ENCODE measurements around the gene FANK1. TPM values are rescaled to one million over a fixed set of nuclear protein-coding genes. Genes with fewer than 3 reads are reported as not detected.
"Not testable (repeated sequence)": the region's sequence is repeated elsewhere in the genome, so short reads cannot be mapped to it uniquely, and the experiment has no call there.

The FANK1 gene
- total and polyA plus RNA-seq, 2 donors, result 2.5 to 14.1 TPM

GRCh38 chr10:125940515-125940914 is 44.2 kb downstream of the FANK1 start:
- Histone ChIP-seq H3K36me3 (ENCODE audit: control insufficient read depth in 2 of 2, insufficient read depth in 2 of 2, low read length in 1 of 2) (no peaks in the 10 kb centered on the region), H3K27me3 (ENCODE audit: control insufficient read depth in 2 of 2, insufficient read depth in 1 of 2, low read length in 1 of 2) (no peaks in the 10 kb centered on the region), H3K9me3 (ENCODE audit: control insufficient read depth in 2 of 2, insufficient read depth in 1 of 2, low read length in 1 of 2) (no peaks in the 10 kb centered on the region), H3K4me1 (ENCODE audit: control insufficient read depth in 2 of 2, insufficient read depth in 2 of 2, low read length in 2 of 2) (no peaks in the 10 kb centered on the region), H3K27ac (ENCODE audit: low read depth in 1 of 2, low read length in 1 of 2) (no peak overlapping the region), H3K4me3 (ENCODE audit: low read length in 2 of 2) (no peak overlapping the region)
- no peak for DNase-seq (ENCODE audit: low read depth in 6 of 9, low spot score in 9 of 9)
- 86% methylated on average over 13 of the region's 13 CpGs for WGBS

- Histone ChIP-seq H3K4me3 (ENCODE audit: low read length in 2 of 2) (no peak overlapping the region), H3K9me3 (ENCODE audit: control insufficient read depth in 2 of 2, insufficient read depth in 1 of 2, low read length in 1 of 2) (peaks cover 2 to 16% of the 10 kb centered on the region in 2 donors), H3K36me3 (ENCODE audit: control insufficient read depth in 2 of 2, insufficient read depth in 2 of 2, low read length in 1 of 2) (no peaks in the 10 kb centered on the region), H3K27me3 (ENCODE audit: control insufficient read depth in 2 of 2, insufficient read depth in 1 of 2, low read length in 1 of 2) (no peaks in the 10 kb centered on the region), H3K4me1 (ENCODE audit: control insufficient read depth in 2 of 2, insufficient read depth in 2 of 2, low read length in 2 of 2) (no peaks in the 10 kb centered on the region), H3K27ac (ENCODE audit: low read depth in 1 of 2, low read length in 1 of 2) (no peak overlapping the region)
- no peak for DNase-seq (ENCODE audit: low read depth in 6 of 9, low spot score in 9 of 9)
- WGBS, result 95% methylated on average over 1 of the region's 1 CpG
These were observed 54.9 kb downstream of the FANK1 start for GRCh38 chr10:125951290-125951689.

- Histone ChIP-seq H3K36me3 (ENCODE audit: control insufficient read depth in 2 of 2, insufficient read depth in 2 of 2, low read length in 1 of 2) (no peaks in the 10 kb centered on the region), H3K27ac (ENCODE audit: low read depth in 1 of 2, low read length in 1 of 2) (no peak overlapping the region), H3K4me1 (ENCODE audit: control insufficient read depth in 2 of 2, insufficient read depth in 2 of 2, low read length in 2 of 2) (no peaks in the 10 kb centered on the region), H3K4me3 (ENCODE audit: low read length in 2 of 2) (no peak overlapping the region), H3K27me3 (ENCODE audit: control insufficient read depth in 2 of 2, insufficient read depth in 1 of 2, low read length in 1 of 2) (no peaks in the 10 kb centered on the region), H3K9me3 (ENCODE audit: control insufficient read depth in 2 of 2, insufficient read depth in 1 of 2, low read length in 1 of 2) (peaks cover 2 to 16% of the 10 kb centered on the region in 2 donors)
- no peak for DNase-seq (ENCODE audit: low read depth in 6 of 9, low spot score in 9 of 9)
- 97% methylated on average over 9 of the region's 9 CpGs for WGBS
These were observed 57.5 kb downstream of the FANK1 start for GRCh38 chr10:125953778-125954385.

GRCh38 chr10:125955766-125956165 is 59.4 kb downstream of the FANK1 start:
- Histone ChIP-seq H3K27ac (ENCODE audit: low read depth in 1 of 2, low read length in 1 of 2) (no peak overlapping the region), H3K27me3 (ENCODE audit: control insufficient read depth in 2 of 2, insufficient read depth in 1 of 2, low read length in 1 of 2) (no peaks in the 10 kb centered on the region), H3K4me1 (ENCODE audit: control insufficient read depth in 2 of 2, insufficient read depth in 2 of 2, low read length in 2 of 2) (no peaks in the 10 kb centered on the region), H3K36me3 (ENCODE audit: control insufficient read depth in 2 of 2, insufficient read depth in 2 of 2, low read length in 1 of 2) (no peaks in the 10 kb centered on the region), H3K4me3 (ENCODE audit: low read length in 2 of 2) (no peak overlapping the region), H3K9me3 (ENCODE audit: control insufficient read depth in 2 of 2, insufficient read depth in 1 of 2, low read length in 1 of 2) (peaks cover 2 to 16% of the 10 kb centered on the region in 2 donors)
- WGBS, result 62% methylated on average over 3 of the region's 3 CpGs
- DNase-seq (ENCODE audit: low read depth in 6 of 9, low spot score in 9 of 9), result no peak

- DNase-seq (ENCODE audit: low read depth in 6 of 9, low spot score in 9 of 9), result no peak
- 88% methylated on average over 1 of the region's 1 CpG for WGBS
- Histone ChIP-seq H3K36me3 (ENCODE audit: control insufficient read depth in 2 of 2, insufficient read depth in 2 of 2, low read length in 1 of 2) (no peaks in the 10 kb centered on the region), H3K4me3 (ENCODE audit: low read length in 2 of 2) (no peak overlapping the region), H3K27ac (ENCODE audit: low read depth in 1 of 2, low read length in 1 of 2) (no peak overlapping the region), H3K27me3 (ENCODE audit: control insufficient read depth in 2 of 2, insufficient read depth in 1 of 2, low read length in 1 of 2) (no peaks in the 10 kb centered on the region), H3K4me1 (ENCODE audit: control insufficient read depth in 2 of 2, insufficient read depth in 2 of 2, low read length in 2 of 2) (no peaks in the 10 kb centered on the region), H3K9me3 (ENCODE audit: control insufficient read depth in 2 of 2, insufficient read depth in 1 of 2, low read length in 1 of 2) (no peaks in the 10 kb centered on the region)
These were observed 65.4 kb downstream of the FANK1 start for GRCh38 chr10:125961743-125962142.

GRCh38 chr10:125962200-125962599 is 65.8 kb downstream of the FANK1 start:
- H3K4me1 ChIP-seq (ENCODE audit: control insufficient read depth in 2 of 2, insufficient read depth in 2 of 2, low read length in 2 of 2), result no peaks in the 10 kb centered on the region

GRCh38 chr10:125964558-125964957 is 68.2 kb downstream of the FANK1 start:
- H3K27me3 ChIP-seq (ENCODE audit: control insufficient read depth in 2 of 2, insufficient read depth in 1 of 2, low read length in 1 of 2), result no peaks in the 10 kb centered on the region
- no peak for DNase-seq (ENCODE audit: low read depth in 6 of 9, low spot score in 9 of 9)
- 98% methylated on average over 2 of the region's 2 CpGs for WGBS

More at GRCh38 chr10:125962200-125962599, 65.8 kb downstream of the FANK1 start:
- WGBS, result 95% methylated on average over 3 of the region's 3 CpGs
- no peak for DNase-seq (ENCODE audit: low read depth in 6 of 9, low spot score in 9 of 9)
- no peaks in the 10 kb centered on the region for H3K36me3 ChIP-seq (ENCODE audit: control insufficient read depth in 2 of 2, insufficient read depth in 2 of 2, low read length in 1 of 2)
- no peak overlapping the region for H3K4me3 ChIP-seq (ENCODE audit: low read length in 2 of 2)
- no peaks in the 10 kb centered on the region for H3K27me3 ChIP-seq (ENCODE audit: control insufficient read depth in 2 of 2, insufficient read depth in 1 of 2, low read length in 1 of 2)
- H3K27ac ChIP-seq (ENCODE audit: low read depth in 1 of 2, low read length in 1 of 2), result no peak overlapping the region
- H3K9me3 ChIP-seq (ENCODE audit: control insufficient read depth in 2 of 2, insufficient read depth in 1 of 2, low read length in 1 of 2), result no peaks in the 10 kb centered on the region

GRCh38 chr10:125967533-125967932 is 71.2 kb downstream of the FANK1 start:
- WGBS, result 92% methylated on average over 1 of the region's 1 CpG
- H3K4me3 ChIP-seq (ENCODE audit: low read length in 2 of 2), result no peak overlapping the region
- H3K36me3 ChIP-seq (ENCODE audit: control insufficient read depth in 2 of 2, insufficient read depth in 2 of 2, low read length in 1 of 2), result no peaks in the 10 kb centered on the region
- H3K27ac ChIP-seq (ENCODE audit: low read depth in 1 of 2, low read length in 1 of 2), result no peak overlapping the region
- no peaks in the 10 kb centered on the region for H3K27me3 ChIP-seq (ENCODE audit: control insufficient read depth in 2 of 2, insufficient read depth in 1 of 2, low read length in 1 of 2)
- DNase-seq (ENCODE audit: low read depth in 6 of 9, low spot score in 9 of 9), result no peak
- H3K9me3 ChIP-seq (ENCODE audit: control insufficient read depth in 2 of 2, insufficient read depth in 1 of 2, low read length in 1 of 2), result no peaks in the 10 kb centered on the region
- H3K4me1 ChIP-seq (ENCODE audit: control insufficient read depth in 2 of 2, insufficient read depth in 2 of 2, low read length in 2 of 2), result no peaks in the 10 kb centered on the region

More at GRCh38 chr10:125964558-125964957, 68.2 kb downstream of the FANK1 start:
- no peaks in the 10 kb centered on the region for H3K4me1 ChIP-seq (ENCODE audit: control insufficient read depth in 2 of 2, insufficient read depth in 2 of 2, low read length in 2 of 2)
- H3K27ac ChIP-seq (ENCODE audit: low read depth in 1 of 2, low read length in 1 of 2), result no peak overlapping the region
- no peaks in the 10 kb centered on the region for H3K36me3 ChIP-seq (ENCODE audit: control insufficient read depth in 2 of 2, insufficient read depth in 2 of 2, low read length in 1 of 2)
- H3K9me3 ChIP-seq (ENCODE audit: control insufficient read depth in 2 of 2, insufficient read depth in 1 of 2, low read length in 1 of 2), result no peaks in the 10 kb centered on the region
- H3K4me3 ChIP-seq (ENCODE audit: low read length in 2 of 2), result no peak overlapping the region

GRCh38 chr10:125970077-125970630 is 73.8 kb downstream of the FANK1 start:
- H3K36me3 ChIP-seq (ENCODE audit: control insufficient read depth in 2 of 2, insufficient read depth in 2 of 2, low read length in 1 of 2); H3K27me3 ChIP-seq (ENCODE audit: control insufficient read depth in 2 of 2, insufficient read depth in 1 of 2, low read length in 1 of 2); DNase-seq (ENCODE audit: low read depth in 6 of 9, low spot score in 9 of 9); H3K9me3 ChIP-seq (ENCODE audit: control insufficient read depth in 2 of 2, insufficient read depth in 1 of 2, low read length in 1 of 2); H3K4me1 ChIP-seq (ENCODE audit: control insufficient read depth in 2 of 2, insufficient read depth in 2 of 2, low read length in 2 of 2); H3K27ac ChIP-seq (ENCODE audit: low read depth in 1 of 2, low read length in 1 of 2); H3K4me3 ChIP-seq (ENCODE audit: low read length in 2 of 2): not testable (repeated sequence)
- WGBS, result 94% methylated on average over 36 of the region's 36 CpGs
